SU-DHL-6 (cell line): ENCODE data around the gene VAPB.

Experiments used
- H2AFZ ChIP-seq: fragments of 200-600 bp; sonication (generic); 2 replicates; pipeline ENCODE4 v1.6.1; 2014; ENCODE audit warnings: low read depth, mild to moderate bottlenecking, moderate library complexity, mixed read lengths, antibody characterized with exemption, low read length; ENCODE audit not compliant: severe bottlenecking
- H3F3A ChIP-seq: fragments of 200-600 bp; shearing (Covaris generic); 2 replicates; pipeline ENCODE4 v1.6.0; 2016; ENCODE audit warnings: antibody characterized with exemption, mild to moderate bottlenecking; ENCODE audit not compliant: insufficient read depth
- H3K27ac ChIP-seq: fragments of 200-600 bp; sonication (generic); 2 replicates; pipeline ENCODE4 v1.5.1; 2016; ENCODE audit warnings: low read depth, mild to moderate bottlenecking, low read length, moderate library complexity, mixed read lengths
- H3K27me3 ChIP-seq: fragments of 200-600 bp; sonication (generic), shearing (Covaris generic); 2 replicates; pipeline ENCODE4 v1.6.0; 2014; ENCODE audit warnings: mild to moderate bottlenecking, low read length
- H3K36me3 ChIP-seq: fragments of 200-600 bp; sonication (generic); 2 replicates; pipeline ENCODE4 v1.6.1; 2014; ENCODE audit warnings: mild to moderate bottlenecking, low read length, mixed read lengths
- H3K4me2 ChIP-seq: fragments of 300-600, 200-600 bp; shearing (Covaris generic), sonication (generic); 2 replicates; pipeline ENCODE4 v1.6.0; 2014; ENCODE audit warnings: low read length, low read depth, mild to moderate bottlenecking; ENCODE audit not compliant: poor library complexity, severe bottlenecking
- H3K4me3 ChIP-seq: fragments of 200-600 bp; sonication (generic); 2 replicates; pipeline ENCODE4 v1.5.1; 2014; ENCODE audit warnings: antibody characterized with exemption, low read length, mild to moderate bottlenecking, mixed read lengths; ENCODE audit not compliant: insufficient read depth, poor library complexity, severe bottlenecking
- H3K79me2 ChIP-seq: fragments of 200-600 bp; sonication (generic); 2 replicates; pipeline ENCODE4 v1.6.1; 2014; ENCODE audit warnings: mild to moderate bottlenecking, low read length, moderate library complexity; ENCODE audit not compliant: insufficient read depth
- H3K9ac ChIP-seq: fragments of 200-600 bp; sonication (generic); 2 replicates; pipeline ENCODE4 v1.7.0; 2014; ENCODE audit warnings: mild to moderate bottlenecking, low read length
- H3K9me2 ChIP-seq: fragments of 200-600 bp; sonication (generic); replicated peaks from 2 replicates; pipeline ENCODE4 v1.6.1; 2014; ENCODE audit warnings: low read length; ENCODE audit not compliant: insufficient read depth
- H3K9me3 ChIP-seq: fragments of 200-600 bp; sonication (generic); 2 replicates; pipeline ENCODE4 v1.6.1; 2014; ENCODE audit warnings: low read length, mixed read lengths; ENCODE audit not compliant: insufficient read depth
- H4K20me1 ChIP-seq: fragments of 200-600 bp; sonication (generic); 2 replicates; pipeline ENCODE4 v1.6.1; 2014; ENCODE audit warnings: low read depth, mild to moderate bottlenecking, antibody characterized with exemption, low read length, moderate library complexity, mixed read lengths
- EZH2phosphoT487 ChIP-seq: fragments of 200-600 bp; sonication (generic), shearing (Covaris generic); conservative IDR thresholded peaks from 2 replicates; pipeline ENCODE4 v1.6.1; 2018; ENCODE audit warnings: mild to moderate bottlenecking, antibody characterized with exemption, low read length, moderate library complexity, mixed read lengths
- TF ChIP-seq, protein P1 (sequence below): fragments of 200-600 bp; sonication (generic); IDR thresholded peaks from one replicate; pipeline ENCODE4 v1.5.1; 2017; ENCODE audit warnings: antibody characterized with exemption, mild to moderate bottlenecking, low read length, moderate library complexity; ENCODE audit not compliant: insufficient read depth, poor library complexity, severe bottlenecking

The VAPB gene

GRCh38 chr20:58469616-58470015 lies 80.6 kb downstream of the VAPB start:
- no peak overlapping the region for H3K4me2 ChIP-seq
- no peak overlapping the region for H3K27ac ChIP-seq
- no peaks in the 10 kb centered on the region for H3K27me3 ChIP-seq
- no peaks in the 10 kb centered on the region for H3K9me2 ChIP-seq
- no peaks in the 10 kb centered on the region for H3K36me3 ChIP-seq
- H3K9ac ChIP-seq, result no peak overlapping the region
- no peaks in the 10 kb centered on the region for H3F3A ChIP-seq
- no peak overlapping the region for H3K4me3 ChIP-seq
- H2AFZ ChIP-seq, result no peak overlapping the region
- H4K20me1 ChIP-seq, result no peaks in the 10 kb centered on the region
- H3K79me2 ChIP-seq, result no peaks in the 10 kb centered on the region
- TF ChIP-seq, protein P1, sequence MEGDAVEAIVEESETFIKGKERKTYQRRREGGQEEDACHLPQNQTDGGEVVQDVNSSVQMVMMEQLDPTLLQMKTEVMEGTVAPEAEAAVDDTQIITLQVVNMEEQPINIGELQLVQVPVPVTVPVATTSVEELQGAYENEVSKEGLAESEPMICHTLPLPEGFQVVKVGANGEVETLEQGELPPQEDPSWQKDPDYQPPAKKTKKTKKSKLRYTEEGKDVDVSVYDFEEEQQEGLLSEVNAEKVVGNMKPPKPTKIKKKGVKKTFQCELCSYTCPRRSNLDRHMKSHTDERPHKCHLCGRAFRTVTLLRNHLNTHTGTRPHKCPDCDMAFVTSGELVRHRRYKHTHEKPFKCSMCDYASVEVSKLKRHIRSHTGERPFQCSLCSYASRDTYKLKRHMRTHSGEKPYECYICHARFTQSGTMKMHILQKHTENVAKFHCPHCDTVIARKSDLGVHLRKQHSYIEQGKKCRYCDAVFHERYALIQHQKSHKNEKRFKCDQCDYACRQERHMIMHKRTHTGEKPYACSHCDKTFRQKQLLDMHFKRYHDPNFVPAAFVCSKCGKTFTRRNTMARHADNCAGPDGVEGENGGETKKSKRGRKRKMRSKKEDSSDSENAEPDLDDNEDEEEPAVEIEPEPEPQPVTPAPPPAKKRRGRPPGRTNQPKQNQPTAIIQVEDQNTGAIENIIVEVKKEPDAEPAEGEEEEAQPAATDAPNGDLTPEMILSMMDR, result no peak
- no peak for TF ChIP-seq EZH2phosphoT487
- no peaks in the 10 kb centered on the region for H3K9me3 ChIP-seq

GRCh38 chr20:58470336-58471192 lies 81.5 kb downstream of the VAPB start:
- Histone ChIP-seq H3K27me3 (no peaks in the 10 kb centered on the region), H2AFZ (no peak overlapping the region), H3K79me2 (no peaks in the 10 kb centered on the region), H4K20me1 (no peaks in the 10 kb centered on the region), H3K27ac (no peak overlapping the region), H3K36me3 (no peaks in the 10 kb centered on the region), H3K9me3 (no peaks in the 10 kb centered on the region), H3K9ac (no peak overlapping the region), H3F3A (no peaks in the 10 kb centered on the region), H3K9me2 (no peaks in the 10 kb centered on the region), H3K4me2 (no peak overlapping the region), H3K4me3 (no peak overlapping the region)
- no peak for TF ChIP-seq EZH2phosphoT487
- TF ChIP-seq, protein P1, result no peak

GRCh38 chr20:58471193-58472164 lies 82.5 kb downstream of the VAPB start:
- H3K79me2 ChIP-seq, result no peaks in the 10 kb centered on the region
- H3K4me2 ChIP-seq, result no peak overlapping the region
- TF ChIP-seq EZH2phosphoT487, result no peak
- TF ChIP-seq, protein P1, result no peak
- no peaks in the 10 kb centered on the region for H3K9me3 ChIP-seq
- no peak overlapping the region for H3K4me3 ChIP-seq
- H3K27me3 ChIP-seq, result no peaks in the 10 kb centered on the region
- no peak overlapping the region for H2AFZ ChIP-seq
- H3K36me3 ChIP-seq, result no peaks in the 10 kb centered on the region
- H3K9ac ChIP-seq, result no peak overlapping the region
- H4K20me1 ChIP-seq, result no peaks in the 10 kb centered on the region
- H3K9me2 ChIP-seq, result no peaks in the 10 kb centered on the region
- H3K27ac ChIP-seq, result no peak overlapping the region
- no peaks in the 10 kb centered on the region for H3F3A ChIP-seq
